Esophagus muscularis mucosa (tissue), 4 donors: ENCODE data around the gene AQR. TPM values are rescaled to one million over a fixed set of nuclear protein-coding genes. Genes with fewer than 3 reads are reported as not detected.

Source experiments
- DNase-seq: peaks from one replicate; pipeline ENCODE4 v3.0.0-alpha.2; 2017; ENCODE audit errors: extremely low spot score
- H3K27ac ChIP-seq, 4 donors: fragments of 200-600 bp; sonication (generic); replicated peaks in 1 of 4; 1 replicate in 3 of 4; 2 replicates in 1 of 4; pipeline ENCODE4 v1.5.1; 2016 to 2019; ENCODE audit warnings: mild to moderate bottlenecking in 1 of 4
- H3K27me3 ChIP-seq, 4 donors: fragments of 200-600 bp; sonication (generic); one replicate each; pipeline versions ENCODE4 v1.5.1 to v1.6.0; 2016 to 2019
- H3K36me3 ChIP-seq, 4 donors: fragments of 200-600 bp; sonication (generic); one replicate each; pipeline ENCODE4 v1.5.1; 2016 to 2019
- H3K4me1 ChIP-seq, 4 donors: fragments of 200-600 bp; sonication (generic); one replicate each; pipeline ENCODE4 v1.5.1; 2016 to 2019
- H3K4me3 ChIP-seq, 4 donors: fragments of 200-600 bp; sonication (generic); 1 replicate in 2 of 4; 2 replicates in 2 of 4; pipeline ENCODE4 v1.5.1; 2016 to 2019; ENCODE audit warnings: mild to moderate bottlenecking in 4 of 4, moderate library complexity in 1 of 4
- H3K9me3 ChIP-seq, 4 donors: fragments of 200-600 bp; sonication (generic); 1 replicate in 3 of 4; 2 replicates in 1 of 4; pipeline ENCODE4 v1.5.1; 2016 to 2019
- CTCF ChIP-seq, 3 experiments: fragments of 200-600 bp in 2 of 3; fragments of 450-650 bp in 1 of 3; sonication (generic) in 2 of 3; IDR thresholded peaks; one replicate each; pipeline ENCODE4 v1.5.1; 2017 to 2019; ENCODE audit warnings: antibody characterized with exemption in 3 of 3, mild to moderate bottlenecking in 2 of 3, moderate library complexity in 1 of 3
- EP300 ChIP-seq: sonication (generic); formaldehyde crosslinking; IDR thresholded peaks from one replicate; pipeline ENCODE4 v1.6.1; 2017; ENCODE audit warnings: antibody characterized with exemption
- POLR2A ChIP-seq: fragments of 450-650 bp; IDR thresholded peaks from one replicate; pipeline ENCODE4 v1.6.1; 2017; ENCODE audit warnings: antibody characterized with exemption, moderate library complexity, mild to moderate bottlenecking, low read depth
- POLR2AphosphoS5 ChIP-seq, 2 donors: sonication (generic); formaldehyde crosslinking; IDR thresholded peaks; one replicate each; pipeline ENCODE4 v1.6.1; 2017; ENCODE audit warnings: antibody characterized with exemption in 2 of 2
- WGBS: methylation state at CpG from one replicate; pipeline ENCODE4 v1.1.5; 2018; 5-methylcytosine and 5-hydroxymethylcytosine counted together
- intact Hi-C: fragments of 100-400 bp; cut with DNase I; formaldehyde crosslinking; loops from one replicate; pipeline ENCODE4 v1.15.1; 2023
- total RNA-seq, 4 donors: library from RNA; depleted of rRNA; stranded (reverse); fragments of >200 nt; gene quantifications; one replicate each; pipeline versions ENCODE4 v1.1.0 to v1.2.1, GENCODE V29; 2016

Gene AQR
- total RNA-seq, 4 donors from 2014 or later, result 14.2 to 18.7 (median 16.8) TPM

- Histone ChIP-seq H3K4me3 (no peak overlapping the region), H3K27me3 (no peaks in the 10 kb centered on the region), H3K36me3 (peaks cover 8 to 61% (median 45%) of the 10 kb centered on the region in 4 donors), H3K9me3 (no peaks in the 10 kb centered on the region), H3K4me1 (peaks cover 6 to 36% (median 27%) of the 10 kb centered on the region in 4 donors), H3K27ac (no peak overlapping the region)
- intact Hi-C loops, result no loop called here
- DNase-seq, result no peak
- TF ChIP-seq POLR2AphosphoS5 (IDR thresholded peaks at IDR 0.05) (no peak), EP300 (no peak), POLR2A (no peak), CTCF (IDR thresholded peaks at IDR 0.05) (no peak)
- 92% methylated on average over 1 of the region's 1 CpG for WGBS
These were observed 64.5 kb downstream of the AQR start for GRCh38 chr15:34905047-34905446.

GRCh38 chr15:34904527-34904926 lies 65.0 kb downstream of the AQR start:
- WGBS, result 90% methylated on average over 1 of the region's 1 CpG
- H3K4me1 ChIP-seq, result peaks cover 8 to 36% (median 27%) of the 10 kb centered on the region in 4 donors
- H3K36me3 ChIP-seq, result peaks cover 8 to 66% (median 45%) of the 10 kb centered on the region in 4 donors
- no peak overlapping the region for H3K27ac ChIP-seq
- H3K4me3 ChIP-seq, result no peak overlapping the region
- TF ChIP-seq EP300 (no peak), POLR2A (no peak), POLR2AphosphoS5 (IDR thresholded peaks at IDR 0.05) (no peak), CTCF (IDR thresholded peaks at IDR 0.05) (no peak)
- no peaks in the 10 kb centered on the region for H3K27me3 ChIP-seq
- DNase-seq, result no peak
- no peaks in the 10 kb centered on the region for H3K9me3 ChIP-seq
- intact Hi-C loops, result no loop called here

GRCh38 chr15:34900748-34901147 lies 68.8 kb downstream of the AQR start:
- Histone ChIP-seq H3K36me3 (peaks cover 14 to 65% (median 40%) of the 10 kb centered on the region in 4 donors), H3K4me3 (no peak overlapping the region), H3K27me3 (no peaks in the 10 kb centered on the region), H3K9me3 (no peaks in the 10 kb centered on the region), H3K27ac (peak overlapping the region in 1 of 4 donors; percentile 32), H3K4me1 (peaks cover 8 to 26% (median 17%) of the 10 kb centered on the region in 4 donors)
- intact Hi-C loops, result no loop called here
- WGBS, result 42% methylated on average over 7 of the region's 7 CpGs
- DNase-seq, result no peak
- TF ChIP-seq POLR2AphosphoS5 (IDR thresholded peaks at IDR 0.05), result no peak
- TF ChIP-seq CTCF (IDR thresholded peaks at IDR 0.05), result no peak
- TF ChIP-seq EP300, result no peak
- no peak for TF ChIP-seq POLR2A

- 98% methylated on average over 5 of the region's 5 CpGs for WGBS
- H3K27me3 ChIP-seq, result no peaks in the 10 kb centered on the region
- H3K4me1 ChIP-seq, result peaks cover 8 to 11% (median 10%) of the 10 kb centered on the region in 4 donors
- peaks cover 24 to 88% (median 51%) of the 10 kb centered on the region in 4 donors for H3K36me3 ChIP-seq
- DNase-seq, result no peak
- peaks cover 0 to 20% (median 10%) of the 10 kb centered on the region in 4 donors for H3K9me3 ChIP-seq
- no peak overlapping the region for H3K4me3 ChIP-seq
- intact Hi-C loops, result no loop called here
- H3K27ac ChIP-seq, result no peak overlapping the region
- TF ChIP-seq POLR2A, result no peak
- no peak for TF ChIP-seq EP300
- no peak for TF ChIP-seq POLR2AphosphoS5 (IDR thresholded peaks at IDR 0.05)
- TF ChIP-seq CTCF (IDR thresholded peaks at IDR 0.05), result no peak
These were observed 73.4 kb downstream of the AQR start for GRCh38 chr15:34896183-34896582.

- Histone ChIP-seq H3K27me3 (no peaks in the 10 kb centered on the region), H3K27ac (no peak overlapping the region), H3K4me1 (no peaks in the 10 kb centered on the region), H3K4me3 (no peak overlapping the region), H3K9me3 (peaks cover 0 to 20% (median 10%) of the 10 kb centered on the region in 4 donors), H3K36me3 (peaks cover 24 to 85% (median 49%) of the 10 kb centered on the region in 4 donors)
- TF ChIP-seq CTCF (IDR thresholded peaks at IDR 0.05) (no peak), EP300 (no peak), POLR2AphosphoS5 (IDR thresholded peaks at IDR 0.05) (no peak), POLR2A (no peak)
- intact Hi-C loops, result no loop called here
- DNase-seq, result no peak
These were observed 75.6 kb downstream of the AQR start for GRCh38 chr15:34893967-34894366.
